ENCODE results near the gene DTX2. TPM values are rescaled to one million over a fixed set of nuclear protein-coding genes. Genes with fewer than 3 reads are reported as not detected.
"Not testable (repeated sequence)": the region's sequence is repeated elsewhere in the genome, so short reads cannot be mapped to it uniquely, and the experiment has no call there.

The DTX2 gene
- total RNA-seq, 2 experiments from 2014 or later: 9.6 to 27.8 TPM

- CTCF ChIA-PET (ENCODE audit: unreplicated experiment); H3K4me1 ChIP-seq (ENCODE audit: insufficient read depth, low read length, poor library complexity, severe bottlenecking); BruUV-seq (replicated peaks); H3K9me3 ChIP-seq (ENCODE audit: low read length); H3K4me2 ChIP-seq (ENCODE audit: low read length); H3K79me2 ChIP-seq (ENCODE audit: insufficient read depth, low read depth, low read length); H3K4me3 ChIP-seq (ENCODE audit: low read depth, low read length, poor library complexity, severe bottlenecking); H4K20me1 ChIP-seq (ENCODE audit: insufficient read depth, low read length); DNase-seq (ENCODE audit: low spot score); H2AFZ ChIP-seq (ENCODE audit: low read length); intact Hi-C loops (cut with micrococcal nuclease; ENCODE audit: unreplicated experiment); H3K36me3 ChIP-seq (ENCODE audit: insufficient read depth, low read length); POLR2A ChIA-PET; H3K9me2 ChIP-seq (ENCODE audit: insufficient read depth, low read length); H3K27ac ChIP-seq (ENCODE audit: low read depth, low read length, poor library complexity, severe bottlenecking): not testable (repeated sequence)
These were observed 36.5 kb downstream of the DTX2 start for GRCh38 chr7:76497918-76498582.

GRCh38 chr7:76498583-76499200 is 37.2 kb downstream of the DTX2 start:
- BruUV-seq (replicated peaks); H3K9me2 ChIP-seq (ENCODE audit: insufficient read depth, low read length); H3K9me3 ChIP-seq (ENCODE audit: low read length); CTCF ChIA-PET (ENCODE audit: unreplicated experiment); DNase-seq (ENCODE audit: low spot score); intact Hi-C loops (cut with micrococcal nuclease; ENCODE audit: unreplicated experiment); H3K27ac ChIP-seq (ENCODE audit: low read depth, low read length, poor library complexity, severe bottlenecking); H2AFZ ChIP-seq (ENCODE audit: low read length); H3K79me2 ChIP-seq (ENCODE audit: insufficient read depth, low read depth, low read length); H3K4me3 ChIP-seq (ENCODE audit: low read depth, low read length, poor library complexity, severe bottlenecking); POLR2A ChIA-PET; H4K20me1 ChIP-seq (ENCODE audit: insufficient read depth, low read length); H3K36me3 ChIP-seq (ENCODE audit: insufficient read depth, low read length); H3K4me2 ChIP-seq (ENCODE audit: low read length); H3K4me1 ChIP-seq (ENCODE audit: insufficient read depth, low read length, poor library complexity, severe bottlenecking): not testable (repeated sequence)

- H3K4me3 ChIP-seq (ENCODE audit: low read depth, low read length, poor library complexity, severe bottlenecking); H3K79me2 ChIP-seq (ENCODE audit: insufficient read depth, low read depth, low read length); POLR2A ChIA-PET; H3K4me2 ChIP-seq (ENCODE audit: low read length); CTCF ChIA-PET (ENCODE audit: unreplicated experiment); H3K9me3 ChIP-seq (ENCODE audit: low read length); H3K4me1 ChIP-seq (ENCODE audit: insufficient read depth, low read length, poor library complexity, severe bottlenecking); DNase-seq (ENCODE audit: low spot score); H3K27ac ChIP-seq (ENCODE audit: low read depth, low read length, poor library complexity, severe bottlenecking); H3K36me3 ChIP-seq (ENCODE audit: insufficient read depth, low read length); H2AFZ ChIP-seq (ENCODE audit: low read length); H3K9me2 ChIP-seq (ENCODE audit: insufficient read depth, low read length); BruUV-seq (replicated peaks); intact Hi-C loops (cut with micrococcal nuclease; ENCODE audit: unreplicated experiment); H4K20me1 ChIP-seq (ENCODE audit: insufficient read depth, low read length): not testable (repeated sequence)
These were observed 37.9 kb downstream of the DTX2 start for GRCh38 chr7:76499201-76499923.

- H4K20me1 ChIP-seq (ENCODE audit: insufficient read depth, low read length); H2AFZ ChIP-seq (ENCODE audit: low read length); H3K9me3 ChIP-seq (ENCODE audit: low read length); H3K36me3 ChIP-seq (ENCODE audit: insufficient read depth, low read length); H3K27ac ChIP-seq (ENCODE audit: low read depth, low read length, poor library complexity, severe bottlenecking); H3K9me2 ChIP-seq (ENCODE audit: insufficient read depth, low read length); H3K4me3 ChIP-seq (ENCODE audit: low read depth, low read length, poor library complexity, severe bottlenecking); H3K4me1 ChIP-seq (ENCODE audit: insufficient read depth, low read length, poor library complexity, severe bottlenecking); BruUV-seq (replicated peaks); H3K4me2 ChIP-seq (ENCODE audit: low read length); POLR2A ChIA-PET; H3K79me2 ChIP-seq (ENCODE audit: insufficient read depth, low read depth, low read length); DNase-seq (ENCODE audit: low spot score); intact Hi-C loops (cut with micrococcal nuclease; ENCODE audit: unreplicated experiment); CTCF ChIA-PET (ENCODE audit: unreplicated experiment): not testable (repeated sequence)
These were observed 38.4 kb downstream of the DTX2 start for GRCh38 chr7:76499924-76500241.

- H2AFZ ChIP-seq (ENCODE audit: low read length); H4K20me1 ChIP-seq (ENCODE audit: insufficient read depth, low read length); H3K9me2 ChIP-seq (ENCODE audit: insufficient read depth, low read length); intact Hi-C loops (cut with micrococcal nuclease; ENCODE audit: unreplicated experiment); H3K4me3 ChIP-seq (ENCODE audit: low read depth, low read length, poor library complexity, severe bottlenecking); DNase-seq (ENCODE audit: low spot score); H3K36me3 ChIP-seq (ENCODE audit: insufficient read depth, low read length); H3K4me2 ChIP-seq (ENCODE audit: low read length); H3K27ac ChIP-seq (ENCODE audit: low read depth, low read length, poor library complexity, severe bottlenecking); POLR2A ChIA-PET; H3K9me3 ChIP-seq (ENCODE audit: low read length); H3K79me2 ChIP-seq (ENCODE audit: insufficient read depth, low read depth, low read length); BruUV-seq (replicated peaks); CTCF ChIA-PET (ENCODE audit: unreplicated experiment); H3K4me1 ChIP-seq (ENCODE audit: insufficient read depth, low read length, poor library complexity, severe bottlenecking): not testable (repeated sequence)
These were observed 40.7 kb downstream of the DTX2 start for GRCh38 chr7:76502224-76502623.

GRCh38 chr7:76502836-76503235 is 41.3 kb downstream of the DTX2 start:
- H2AFZ ChIP-seq (ENCODE audit: low read length); H3K4me3 ChIP-seq (ENCODE audit: low read depth, low read length, poor library complexity, severe bottlenecking); BruUV-seq (replicated peaks); H3K4me2 ChIP-seq (ENCODE audit: low read length); H3K9me3 ChIP-seq (ENCODE audit: low read length); H3K79me2 ChIP-seq (ENCODE audit: insufficient read depth, low read depth, low read length); CTCF ChIA-PET (ENCODE audit: unreplicated experiment); intact Hi-C loops (cut with micrococcal nuclease; ENCODE audit: unreplicated experiment); H3K4me1 ChIP-seq (ENCODE audit: insufficient read depth, low read length, poor library complexity, severe bottlenecking); H3K27ac ChIP-seq (ENCODE audit: low read depth, low read length, poor library complexity, severe bottlenecking); H3K9me2 ChIP-seq (ENCODE audit: insufficient read depth, low read length); H4K20me1 ChIP-seq (ENCODE audit: insufficient read depth, low read length); POLR2A ChIA-PET; DNase-seq (ENCODE audit: low spot score); H3K36me3 ChIP-seq (ENCODE audit: insufficient read depth, low read length): not testable (repeated sequence)

Measured in OCI-LY7 (cell line).